ACHN (cell line): ENCODE results near the gene PRAMEF17.
"Not testable (repeated sequence)": the region's sequence is repeated elsewhere in the genome, so short reads cannot be mapped to it uniquely, and the experiment has no call there.

Source experiments
- DNase-seq: peaks from one replicate; pipeline ENCODE4 v3.0.0-alpha.2; 2015
- in situ Hi-C: cut with HindIII; loops from 2 replicates; pipeline ENCODE4 v1.10.0; 2017; ENCODE audit warnings: low sequenced_read_pairs, low pct_ligation_motif_present, low pct_unique_long_range_greater_than_20kb

PRAMEF17 gene

GRCh38 chr1:13435458-13435857 lies 46.0 kb downstream of the PRAMEF17 start:
- in situ Hi-C loops, result no loop called here
- no peak for DNase-seq

GRCh38 chr1:13439104-13439783 lies 49.8 kb downstream of the PRAMEF17 start:
- DNase-seq, in situ Hi-C loops: not testable (repeated sequence)
